Measurements from ENCODE around the gene GRIK4. TPM values are rescaled to one million over a fixed set of nuclear protein-coding genes. Genes with fewer than 3 reads are reported as not detected.

The GRIK4 gene
- total and polyA plus RNA-seq, 2 of the 4 experiments (the other 2 are of a cell fraction) = 0.18 to 0.38 TPM

- dilution Hi-C loops (cut with HindIII; ENCODE audit: low sequenced_read_pairs, unreplicated experiment) (no loop called here), intact Hi-C loops (cut with micrococcal nuclease) (no loop called here), in situ Hi-C loops (cut with MboI; ENCODE audit: low sequenced_read_pairs) (no loop called here)
- Histone ChIP-seq H3K14ac (replicated peaks; ENCODE audit: low read depth, low read length) (no peak overlapping the region), H4K20me1 (ENCODE audit: insufficient read depth, low read length) (no peaks in the 10 kb centered on the region), H3K23ac (ENCODE audit: low read depth, low read length) (no peak overlapping the region), H2AFZ (replicated peaks; ENCODE audit: low read length, poor library complexity) (no peak overlapping the region), H3K27ac (ENCODE audit: insufficient read depth, low read length) (no peak overlapping the region), H2AK9ac (replicated peaks; ENCODE audit: low read depth, low read length, poor library complexity) (no peak overlapping the region), H3K79me1 (ENCODE audit: low read depth in 1 of 2, low read length in 2 of 2) (no peaks in the 10 kb centered on the region), H4K91ac (ENCODE audit: insufficient read depth, low read depth, low read length) (no peak overlapping the region), H3K9me1 (ENCODE audit: insufficient read depth, low read length) (no peaks in the 10 kb centered on the region), H4K5ac (ENCODE audit: low read depth, low read length) (no peak overlapping the region), H3K27me3 (ENCODE audit: control insufficient read depth, insufficient read depth, low read length) (peaks cover 4% of the 10 kb centered on the region; the same call in 1 of the 2 replicates), H3K56ac (ENCODE audit: extremely low read depth, insufficient read depth, low read length) (no peak overlapping the region), H3K9ac (ENCODE audit: low read depth, low read length) (no peak overlapping the region), H2BK15ac (ENCODE audit: low read depth, low read length) (no peak overlapping the region), H2BK5ac (ENCODE audit: low read depth, low read length, poor library complexity, severe bottlenecking) (no peak overlapping the region), H3K18ac (ENCODE audit: low read depth, low read length) (no peak overlapping the region), H2BK20ac (ENCODE audit: low read depth, low read length) (no peak overlapping the region), H3K4me2 (ENCODE audit: low read depth, low read length) (no peak overlapping the region), H2BK120ac (ENCODE audit: low read depth, low read length) (no peak overlapping the region), H2AK5ac (ENCODE audit: low read depth, low read length) (no peak overlapping the region), H4K8ac (ENCODE audit: low read depth in 2 of 2, low read length in 2 of 2) (no peak overlapping the region), H3K36me3 (ENCODE audit: control insufficient read depth, insufficient read depth, low read length) (no peaks in the 10 kb centered on the region), H3K4ac (ENCODE audit: low read depth, low read length) (no peak overlapping the region), H3K4me3 (ENCODE audit: insufficient read depth, low read depth, low read length) (no peak overlapping the region), H3K9me3 (ENCODE audit: control insufficient read depth, insufficient read depth, low read length) (no peaks in the 10 kb centered on the region), H3K4me1 (ENCODE audit: control insufficient read depth, insufficient read depth, low read length) (no peaks in the 10 kb centered on the region)
- ChIA-PET CTCF (no interaction called here), POLR2A (ENCODE audit: unreplicated experiment) (no interaction called here)
- no peak for ATAC-seq (ENCODE audit: low read depth)
- DNase-seq = no peak
- TF ChIP-seq ELK1 (IDR thresholded peaks at IDR 0.05; ENCODE audit: borderline replicate concordance, low read depth, low read length) (no peak), RAD21 (IDR thresholded peaks at IDR 0.05; ENCODE audit: low read length) (no peak), RFX5 (IDR thresholded peaks at IDR 0.05; ENCODE audit: low read depth, low read length) (no peak), MAZ (IDR thresholded peaks at IDR 0.05; ENCODE audit: borderline replicate concordance, low read depth, low read length) (no peak), POLR2A (IDR thresholded peaks at IDR 0.05; ENCODE audit: low read depth, low read length) (no peak), MAFK (IDR thresholded peaks at IDR 0.05; ENCODE audit: low read depth, low read length) (no peak), USF2 (IDR thresholded peaks at IDR 0.05; ENCODE audit: low read depth, low read length) (no peak), FOS (IDR thresholded peaks at IDR 0.05; ENCODE audit: low read depth, low read length) (no peak), CEBPB (IDR thresholded peaks at IDR 0.05; ENCODE audit: low read depth, low read length) (no peak), BHLHE40 (IDR thresholded peaks at IDR 0.05; ENCODE audit: low read depth, low read length) (no peak), SMC3 (IDR thresholded peaks at IDR 0.05; ENCODE audit: low read depth, low read length) (no peak), CHD1 (IDR thresholded peaks at IDR 0.05; ENCODE audit: low read depth, low read length) (no peak), MXI1 (IDR thresholded peaks at IDR 0.05; ENCODE audit: borderline replicate concordance, low read depth, low read length) (no peak), NFE2L2 (IDR thresholded peaks at IDR 0.05; ENCODE audit: low read depth, low read length) (no peak), RCOR1 (IDR thresholded peaks at IDR 0.05; ENCODE audit: insufficient replicate concordance, low read length) (no peak), CTCF (conservative IDR thresholded peaks at IDR 0.05; ENCODE audit: low read depth, low read length) (no peak)
- 50% methylated on average over 1 of the region's 2 CpGs; no CpG with 5 or more reads in 1 of the 2 experiments for WGBS, 2 experiments (ENCODE audit: extremely low coverage in 2 of 2, insufficient read length in 1 of 2)
- no TSS peak for BruUV-seq (replicated peaks)
Observed at GRCh38 chr11:120871924-120872323, 360.4 kb downstream of the GRIK4 start.
